Measurements from ENCODE around the gene STK40.

- TF ChIP-seq CTCF (IDR thresholded peaks at IDR 0.05 in 4 of 5, conservative IDR thresholded peaks at IDR 0.05 in 1 of 5), result no peak
- peak; percentile 3 to 28 for TF ChIP-seq POLR2A (IDR thresholded peaks at IDR 0.05)
Observed at GRCh38 chr1:36400825-36401601, 15.3 kb upstream of the STK40 start.
